Measurements from ENCODE around the gene EFNB2.

Gene EFNB2

GRCh38 chr13:106550570-106551135, 15.2 kb upstream of the EFNB2 start:
- no peak for DNase-seq

- no peak for DNase-seq
Measured at GRCh38 chr13:106548064-106548696, 12.7 kb upstream of the EFNB2 start.

- peak; percentile 62 for DNase-seq
Measured at GRCh38 chr13:106541826-106542225, 6.4 kb upstream of the EFNB2 start.

GRCh38 chr13:106540613-106541012, 5.2 kb upstream of the EFNB2 start:
- no peak for DNase-seq

GRCh38 chr13:106537521-106537920, 2.1 kb upstream of the EFNB2 start:
- DNase-seq = no peak

- DNase-seq = no peak
Measured at GRCh38 chr13:106536244-106537034, 977 bp upstream of the EFNB2 start.

GRCh38 chr13:106534639-106535551, 567 bp downstream of the EFNB2 start:
- no peak for DNase-seq

- DNase-seq = no peak
Measured at GRCh38 chr13:106533943-106534638, 1.4 kb downstream of the EFNB2 start.

- no peak for DNase-seq
Measured at GRCh38 chr13:106533101-106533942, 2.1 kb downstream of the EFNB2 start.

GRCh38 chr13:106532111-106532929, 3.1 kb downstream of the EFNB2 start:
- no peak for DNase-seq

- no peak for DNase-seq
Measured at GRCh38 chr13:106530980-106531481, 4.4 kb downstream of the EFNB2 start.

- DNase-seq = no peak
Measured at GRCh38 chr13:106530171-106530851, 5.2 kb downstream of the EFNB2 start.

- DNase-seq = no peak
Measured at GRCh38 chr13:106529415-106530170, 5.9 kb downstream of the EFNB2 start.

- no peak for DNase-seq
Measured at GRCh38 chr13:106528718-106529414, 6.6 kb downstream of the EFNB2 start.

- DNase-seq = no peak
Measured at GRCh38 chr13:106527826-106528225, 7.6 kb downstream of the EFNB2 start.

GRCh38 chr13:106527445-106527801, 8.0 kb downstream of the EFNB2 start:
- DNase-seq = no peak

GRCh38 chr13:106526738-106527444, 8.6 kb downstream of the EFNB2 start:
- DNase-seq = no peak

- DNase-seq = no peak
Measured at GRCh38 chr13:106525865-106526264, 9.6 kb downstream of the EFNB2 start.
